ENCODE data around the gene PSME2. TPM values are rescaled to one million over a fixed set of nuclear protein-coding genes. Genes with fewer than 3 reads are reported as not detected.

Gene PSME2
- total and polyA plus RNA-seq, 9 of the 15 experiments (the other 6 are each of a cell fraction or from before 2014, with no cell fraction given) = 111 to 579 (median 159) TPM

DNA sequence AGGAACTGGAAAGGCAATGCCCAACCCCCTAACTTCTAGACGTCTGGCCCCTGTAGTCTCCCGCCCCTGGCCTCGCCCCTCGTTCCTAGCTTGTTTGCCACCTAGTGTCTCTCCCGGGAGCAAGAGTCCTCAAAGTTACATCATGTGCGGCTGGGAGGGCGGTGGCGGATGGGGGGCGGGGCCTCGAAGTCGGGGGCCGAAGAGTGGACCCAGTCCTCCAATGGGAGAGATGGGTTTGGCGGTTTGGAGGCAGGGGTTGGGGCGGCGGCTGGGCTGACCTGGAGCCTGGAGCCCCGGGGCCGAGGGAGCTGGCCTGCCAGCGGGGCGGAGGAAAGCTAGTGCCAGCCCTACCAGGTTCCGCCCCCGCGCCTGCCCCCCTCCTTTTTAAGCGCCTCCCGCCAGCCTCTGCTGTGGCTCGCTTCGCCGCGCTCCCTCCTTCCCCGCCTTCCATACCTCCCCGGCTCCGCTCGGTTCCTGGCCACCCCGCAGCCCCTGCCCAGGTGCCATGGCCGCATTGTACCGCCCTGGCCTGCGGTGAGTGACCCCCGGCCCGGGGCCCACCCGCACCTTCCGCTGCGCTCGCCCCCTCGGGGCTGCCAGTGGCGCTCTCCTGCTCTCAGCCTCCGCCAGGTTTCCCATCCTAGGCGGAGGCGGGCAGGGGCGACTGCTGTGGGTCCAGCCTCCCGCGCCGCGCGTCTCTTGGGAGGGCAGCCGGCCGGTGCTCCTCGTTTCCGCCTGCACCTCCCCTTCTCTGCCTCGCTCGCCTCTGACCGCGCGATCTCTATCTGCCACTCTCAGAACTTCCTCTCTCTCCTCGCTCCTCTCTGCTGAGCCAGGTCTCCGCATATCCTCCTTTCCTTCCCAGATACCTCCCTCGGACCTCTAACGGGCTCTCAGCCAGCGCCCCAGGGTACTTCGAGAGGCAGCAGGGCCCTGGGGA lies 52.2 kb downstream of the PSME2 start, which contains the start of gene PCK2 (continued):
- TF ChIP-seq NR4A1 (CRISPR knock-in tag; IDR thresholded peaks at IDR 0.05) (no peak; the same call in 1 of the 2 replicates), NR4A1 (tag; IDR thresholded peaks at IDR 0.05) (no peak), SAFB (IDR thresholded peaks at IDR 0.05; ENCODE audit: borderline replicate concordance, low read depth, low read length) (no peak), SP2 (IDR thresholded peaks at IDR 0.05; ENCODE audit: extremely low read depth, low read depth, low read length, poor library complexity, severe bottlenecking) (no peak), ATF7 (IDR thresholded peaks at IDR 0.05) (peak; percentile 39; the same call in 1 of the 2 replicates), ZNF311 (CRISPR knock-in tag; IDR thresholded peaks at IDR 0.05) (no peak), ZNF140 (CRISPR knock-in tag; IDR thresholded peaks at IDR 0.05) (no peak), TBP (optimal IDR thresholded peaks at IDR 0.05; ENCODE audit: low read depth, low read length) (peak; percentile 64), KHSRP (IDR thresholded peaks at IDR 0.05) (no peak), TEAD1 (CRISPR knock-in tag; IDR thresholded peaks at IDR 0.05) (peak in 1 of 2 experiments; percentile 54; a peak in 1 of 4 replicates), NCOA6 (IDR thresholded peaks at IDR 0.05) (no peak), ZFP30 (CRISPR knock-in tag; IDR thresholded peaks at IDR 0.05; ENCODE audit: borderline replicate concordance) (no peak), PHF20 (IDR thresholded peaks at IDR 0.05; ENCODE audit: partially characterized antibody) (no peak)
- TF ChIP-seq, protein P1, sequence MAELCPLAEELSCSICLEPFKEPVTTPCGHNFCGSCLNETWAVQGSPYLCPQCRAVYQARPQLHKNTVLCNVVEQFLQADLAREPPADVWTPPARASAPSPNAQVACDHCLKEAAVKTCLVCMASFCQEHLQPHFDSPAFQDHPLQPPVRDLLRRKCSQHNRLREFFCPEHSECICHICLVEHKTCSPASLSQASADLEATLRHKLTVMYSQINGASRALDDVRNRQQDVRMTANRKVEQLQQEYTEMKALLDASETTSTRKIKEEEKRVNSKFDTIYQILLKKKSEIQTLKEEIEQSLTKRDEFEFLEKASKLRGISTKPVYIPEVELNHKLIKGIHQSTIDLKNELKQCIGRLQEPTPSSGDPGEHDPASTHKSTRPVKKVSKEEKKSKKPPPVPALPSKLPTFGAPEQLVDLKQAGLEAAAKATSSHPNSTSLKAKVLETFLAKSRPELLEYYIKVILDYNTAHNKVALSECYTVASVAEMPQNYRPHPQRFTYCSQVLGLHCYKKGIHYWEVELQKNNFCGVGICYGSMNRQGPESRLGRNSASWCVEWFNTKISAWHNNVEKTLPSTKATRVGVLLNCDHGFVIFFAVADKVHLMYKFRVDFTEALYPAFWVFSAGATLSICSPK (IDR thresholded peaks at IDR 0.05; ENCODE audit: borderline replicate concordance) = no peak
- TF ChIP-seq, protein P2, sequence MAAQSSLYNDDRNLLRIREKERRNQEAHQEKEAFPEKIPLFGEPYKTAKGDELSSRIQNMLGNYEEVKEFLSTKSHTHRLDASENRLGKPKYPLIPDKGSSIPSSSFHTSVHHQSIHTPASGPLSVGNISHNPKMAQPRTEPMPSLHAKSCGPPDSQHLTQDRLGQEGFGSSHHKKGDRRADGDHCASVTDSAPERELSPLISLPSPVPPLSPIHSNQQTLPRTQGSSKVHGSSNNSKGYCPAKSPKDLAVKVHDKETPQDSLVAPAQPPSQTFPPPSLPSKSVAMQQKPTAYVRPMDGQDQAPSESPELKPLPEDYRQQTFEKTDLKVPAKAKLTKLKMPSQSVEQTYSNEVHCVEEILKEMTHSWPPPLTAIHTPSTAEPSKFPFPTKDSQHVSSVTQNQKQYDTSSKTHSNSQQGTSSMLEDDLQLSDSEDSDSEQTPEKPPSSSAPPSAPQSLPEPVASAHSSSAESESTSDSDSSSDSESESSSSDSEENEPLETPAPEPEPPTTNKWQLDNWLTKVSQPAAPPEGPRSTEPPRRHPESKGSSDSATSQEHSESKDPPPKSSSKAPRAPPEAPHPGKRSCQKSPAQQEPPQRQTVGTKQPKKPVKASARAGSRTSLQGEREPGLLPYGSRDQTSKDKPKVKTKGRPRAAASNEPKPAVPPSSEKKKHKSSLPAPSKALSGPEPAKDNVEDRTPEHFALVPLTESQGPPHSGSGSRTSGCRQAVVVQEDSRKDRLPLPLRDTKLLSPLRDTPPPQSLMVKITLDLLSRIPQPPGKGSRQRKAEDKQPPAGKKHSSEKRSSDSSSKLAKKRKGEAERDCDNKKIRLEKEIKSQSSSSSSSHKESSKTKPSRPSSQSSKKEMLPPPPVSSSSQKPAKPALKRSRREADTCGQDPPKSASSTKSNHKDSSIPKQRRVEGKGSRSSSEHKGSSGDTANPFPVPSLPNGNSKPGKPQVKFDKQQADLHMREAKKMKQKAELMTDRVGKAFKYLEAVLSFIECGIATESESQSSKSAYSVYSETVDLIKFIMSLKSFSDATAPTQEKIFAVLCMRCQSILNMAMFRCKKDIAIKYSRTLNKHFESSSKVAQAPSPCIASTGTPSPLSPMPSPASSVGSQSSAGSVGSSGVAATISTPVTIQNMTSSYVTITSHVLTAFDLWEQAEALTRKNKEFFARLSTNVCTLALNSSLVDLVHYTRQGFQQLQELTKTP (IDR thresholded peaks at IDR 0.05; ENCODE audit: low read depth in 1 of 2, partially characterized antibody in 2 of 2) = peak in 1 of 2 experiments; percentile 33
- TF ChIP-seq, protein P3, sequence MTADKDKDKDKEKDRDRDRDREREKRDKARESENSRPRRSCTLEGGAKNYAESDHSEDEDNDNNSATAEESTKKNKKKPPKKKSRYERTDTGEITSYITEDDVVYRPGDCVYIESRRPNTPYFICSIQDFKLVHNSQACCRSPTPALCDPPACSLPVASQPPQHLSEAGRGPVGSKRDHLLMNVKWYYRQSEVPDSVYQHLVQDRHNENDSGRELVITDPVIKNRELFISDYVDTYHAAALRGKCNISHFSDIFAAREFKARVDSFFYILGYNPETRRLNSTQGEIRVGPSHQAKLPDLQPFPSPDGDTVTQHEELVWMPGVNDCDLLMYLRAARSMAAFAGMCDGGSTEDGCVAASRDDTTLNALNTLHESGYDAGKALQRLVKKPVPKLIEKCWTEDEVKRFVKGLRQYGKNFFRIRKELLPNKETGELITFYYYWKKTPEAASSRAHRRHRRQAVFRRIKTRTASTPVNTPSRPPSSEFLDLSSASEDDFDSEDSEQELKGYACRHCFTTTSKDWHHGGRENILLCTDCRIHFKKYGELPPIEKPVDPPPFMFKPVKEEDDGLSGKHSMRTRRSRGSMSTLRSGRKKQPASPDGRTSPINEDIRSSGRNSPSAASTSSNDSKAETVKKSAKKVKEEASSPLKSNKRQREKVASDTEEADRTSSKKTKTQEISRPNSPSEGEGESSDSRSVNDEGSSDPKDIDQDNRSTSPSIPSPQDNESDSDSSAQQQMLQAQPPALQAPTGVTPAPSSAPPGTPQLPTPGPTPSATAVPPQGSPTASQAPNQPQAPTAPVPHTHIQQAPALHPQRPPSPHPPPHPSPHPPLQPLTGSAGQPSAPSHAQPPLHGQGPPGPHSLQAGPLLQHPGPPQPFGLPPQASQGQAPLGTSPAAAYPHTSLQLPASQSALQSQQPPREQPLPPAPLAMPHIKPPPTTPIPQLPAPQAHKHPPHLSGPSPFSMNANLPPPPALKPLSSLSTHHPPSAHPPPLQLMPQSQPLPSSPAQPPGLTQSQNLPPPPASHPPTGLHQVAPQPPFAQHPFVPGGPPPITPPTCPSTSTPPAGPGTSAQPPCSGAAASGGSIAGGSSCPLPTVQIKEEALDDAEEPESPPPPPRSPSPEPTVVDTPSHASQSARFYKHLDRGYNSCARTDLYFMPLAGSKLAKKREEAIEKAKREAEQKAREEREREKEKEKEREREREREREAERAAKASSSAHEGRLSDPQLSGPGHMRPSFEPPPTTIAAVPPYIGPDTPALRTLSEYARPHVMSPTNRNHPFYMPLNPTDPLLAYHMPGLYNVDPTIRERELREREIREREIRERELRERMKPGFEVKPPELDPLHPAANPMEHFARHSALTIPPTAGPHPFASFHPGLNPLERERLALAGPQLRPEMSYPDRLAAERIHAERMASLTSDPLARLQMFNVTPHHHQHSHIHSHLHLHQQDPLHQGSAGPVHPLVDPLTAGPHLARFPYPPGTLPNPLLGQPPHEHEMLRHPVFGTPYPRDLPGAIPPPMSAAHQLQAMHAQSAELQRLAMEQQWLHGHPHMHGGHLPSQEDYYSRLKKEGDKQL (CRISPR knock-in tag; IDR thresholded peaks at IDR 0.05; ENCODE audit: borderline replicate concordance) = no peak

All from K562 (cell line).